Osteoblast (primary cell): ENCODE results near the gene MEF2C. TPM values are rescaled to one million over a fixed set of nuclear protein-coding genes. Genes with fewer than 3 reads are reported as not detected.

ENCODE experiments used
- DNase-seq: peaks from one replicate; pipeline ENCODE4 v3.0.0; 2011; ENCODE audit warnings: low spot score, mixed read lengths; ENCODE audit not compliant: insufficient read length; ENCODE audit errors: missing footprints
- H2AFZ ChIP-seq: 2 replicates; pipeline ENCODE4 v1.6.0; 2011; ENCODE audit warnings: mild to moderate bottlenecking, low read length
- H3K27ac ChIP-seq: 2 replicates; pipeline ENCODE4 v1.5.1; 2011; ENCODE audit warnings: mild to moderate bottlenecking, low read depth, low read length, moderate library complexity
- H3K27me3 ChIP-seq: 2 replicates; pipeline ENCODE4 v1.6.0; 2012; ENCODE audit warnings: mild to moderate bottlenecking, control low read depth, inconsistent platforms, low read length, moderate library complexity; ENCODE audit not compliant: insufficient read depth
- H3K36me3 ChIP-seq: 2 replicates; pipeline ENCODE4 v1.5.1; 2011; ENCODE audit warnings: mild to moderate bottlenecking, low read length, control low read depth, moderate library complexity; ENCODE audit not compliant: insufficient read depth
- H3K4me1 ChIP-seq: 2 replicates; pipeline ENCODE4 v1.5.1; 2011; ENCODE audit warnings: mild to moderate bottlenecking, low read length, control low read depth, moderate library complexity; ENCODE audit not compliant: insufficient read depth
- H3K4me2 ChIP-seq: 2 replicates; pipeline ENCODE4 v1.6.0; 2011; ENCODE audit warnings: mild to moderate bottlenecking, low read length; ENCODE audit not compliant: insufficient read depth
- H3K4me3 ChIP-seq: fragments of 200-600 bp; sonication (generic); 3 replicates; pipeline ENCODE4 v1.5.1; 2012; ENCODE audit warnings: mild to moderate bottlenecking, low read length, inconsistent platforms; ENCODE audit not compliant: insufficient read depth
- H3K79me2 ChIP-seq: 2 replicates; pipeline ENCODE4 v1.6.0; 2012; ENCODE audit warnings: mild to moderate bottlenecking, low read length, control low read depth, inconsistent platforms; ENCODE audit not compliant: insufficient read depth
- H3K9me3 ChIP-seq: 2 replicates; pipeline ENCODE4 v1.5.1; 2011; ENCODE audit warnings: low read depth, low read length, control low read depth
- H4K20me1 ChIP-seq: 2 replicates; pipeline ENCODE4 v1.6.0; 2012; ENCODE audit warnings: mild to moderate bottlenecking, low read length, control low read depth; ENCODE audit not compliant: insufficient read depth
- CTCF ChIP-seq: IDR thresholded peaks from 2 replicates; pipeline ENCODE4 v1.5.1; 2011; ENCODE audit warnings: mild to moderate bottlenecking, low read depth, low read length, moderate library complexity; ENCODE audit errors: extremely low read depth
- total RNA-seq: library from RNA; depleted of rRNA; stranded (reverse); fragments of >200 nt; gene quantifications from 2 replicates; pipeline ENCODE4 v1.2.3, GENCODE V29; 2012

Gene MEF2C
- total RNA-seq, 1 donor = 13.4 TPM

- no peak for DNase-seq
- no peak overlapping the region for H3K4me2 ChIP-seq
Measured at GRCh38 chr5:88854769-88855168, 28.2 kb downstream of the MEF2C start.

GRCh38 chr5:88847420-88847819 is 35.6 kb downstream of the MEF2C start:
- H3K79me2 ChIP-seq = no peaks in the 10 kb centered on the region
- no peak overlapping the region for H3K4me2 ChIP-seq
- no peak overlapping the region for H3K4me3 ChIP-seq
- H3K36me3 ChIP-seq = no peaks in the 10 kb centered on the region
- TF ChIP-seq CTCF = no peak
- no peaks in the 10 kb centered on the region for H3K27me3 ChIP-seq
- H2AFZ ChIP-seq = no peak overlapping the region
- no peaks in the 10 kb centered on the region for H3K9me3 ChIP-seq
- DNase-seq = no peak
- H3K4me1 ChIP-seq = peaks cover 5% of the 10 kb centered on the region
- H3K27ac ChIP-seq = no peak overlapping the region
- no peaks in the 10 kb centered on the region for H4K20me1 ChIP-seq

More at GRCh38 chr5:88854769-88855168, 28.2 kb downstream of the MEF2C start:
- Histone ChIP-seq H3K9me3 (no peaks in the 10 kb centered on the region), H4K20me1 (no peaks in the 10 kb centered on the region), H3K36me3 (no peaks in the 10 kb centered on the region), H3K79me2 (no peaks in the 10 kb centered on the region), H3K27me3 (no peaks in the 10 kb centered on the region), H3K27ac (no peak overlapping the region), H2AFZ (no peak overlapping the region), H3K4me1 (no peaks in the 10 kb centered on the region), H3K4me3 (no peak overlapping the region)
- TF ChIP-seq CTCF = no peak

- no peak for DNase-seq
- Histone ChIP-seq H3K27ac (no peak overlapping the region), H3K9me3 (no peaks in the 10 kb centered on the region), H3K36me3 (no peaks in the 10 kb centered on the region), H4K20me1 (no peaks in the 10 kb centered on the region), H2AFZ (no peak overlapping the region), H3K4me1 (peaks cover 5% of the 10 kb centered on the region), H3K27me3 (no peaks in the 10 kb centered on the region), H3K4me2 (no peak overlapping the region), H3K79me2 (no peaks in the 10 kb centered on the region), H3K4me3 (no peak overlapping the region)
- TF ChIP-seq CTCF = no peak
Measured at GRCh38 chr5:88846434-88846833, 36.5 kb downstream of the MEF2C start.

- DNase-seq = no peak
- no peaks in the 10 kb centered on the region for H3K79me2 ChIP-seq
- no peak overlapping the region for H3K4me3 ChIP-seq
- H3K36me3 ChIP-seq = no peaks in the 10 kb centered on the region
- H3K4me2 ChIP-seq = no peak overlapping the region
- H2AFZ ChIP-seq = no peak overlapping the region
- H3K4me1 ChIP-seq = peaks cover 5% of the 10 kb centered on the region
- H3K9me3 ChIP-seq = no peaks in the 10 kb centered on the region
- H3K27ac ChIP-seq = no peak overlapping the region
- H3K27me3 ChIP-seq = no peaks in the 10 kb centered on the region
- no peak for TF ChIP-seq CTCF
- H4K20me1 ChIP-seq = no peaks in the 10 kb centered on the region
Measured at GRCh38 chr5:88845081-88845697, 37.8 kb downstream of the MEF2C start.
